ENCODE results near the gene SUSD3.

Gene SUSD3

GRCh38 chr9:93093877-93094657, 35.6 kb downstream of the SUSD3 start:
- no peak overlapping the region for H3K27ac ChIP-seq (ENCODE audit: low read depth, low read length)
- H2AFZ ChIP-seq (ENCODE audit: low read length, unreplicated experiment), result no peak overlapping the region
- peaks cover 47% of the 10 kb centered on the region for H3K4me1 ChIP-seq (ENCODE audit: control insufficient read depth, insufficient read depth, low read length, unreplicated experiment)
- no peaks in the 10 kb centered on the region for H3K36me3 ChIP-seq (ENCODE audit: insufficient read depth, low read length)
- H3K79me2 ChIP-seq (ENCODE audit: control insufficient read depth, insufficient read depth, low read length, unreplicated experiment), result peaks cover 24% of the 10 kb centered on the region
- no peaks in the 10 kb centered on the region for H3K27me3 ChIP-seq (ENCODE audit: insufficient read depth, low read length)
- no peak overlapping the region for H3K4me3 ChIP-seq (ENCODE audit: low read depth, low read length)

GRCh38 chr9:93094658-93095204, 36.2 kb downstream of the SUSD3 start:
- peaks cover 31% of the 10 kb centered on the region for H3K79me2 ChIP-seq (ENCODE audit: control insufficient read depth, insufficient read depth, low read length, unreplicated experiment)
- H3K27ac ChIP-seq (ENCODE audit: low read depth, low read length), result peak overlapping the region; percentile 79
- H2AFZ ChIP-seq (ENCODE audit: low read length, unreplicated experiment), result peak overlapping the region; percentile 83
- H3K27me3 ChIP-seq (ENCODE audit: insufficient read depth, low read length), result no peaks in the 10 kb centered on the region
- H3K4me3 ChIP-seq (ENCODE audit: low read depth, low read length), result peak overlapping the region; percentile 76
- peaks cover 54% of the 10 kb centered on the region for H3K4me1 ChIP-seq (ENCODE audit: control insufficient read depth, insufficient read depth, low read length, unreplicated experiment)
- H3K36me3 ChIP-seq (ENCODE audit: insufficient read depth, low read length), result no peaks in the 10 kb centered on the region

GRCh38 chr9:93095205-93096130, 37.0 kb downstream of the SUSD3 start:
- H3K27me3 ChIP-seq (ENCODE audit: insufficient read depth, low read length), result no peaks in the 10 kb centered on the region
- H3K79me2 ChIP-seq (ENCODE audit: control insufficient read depth, insufficient read depth, low read length, unreplicated experiment), result peaks cover 38% of the 10 kb centered on the region
- peak overlapping the region; percentile 83 for H2AFZ ChIP-seq (ENCODE audit: low read length, unreplicated experiment)
- H3K4me3 ChIP-seq (ENCODE audit: low read depth, low read length), result peak overlapping the region; percentile 98
- H3K36me3 ChIP-seq (ENCODE audit: insufficient read depth, low read length), result no peaks in the 10 kb centered on the region
- peak overlapping the region; percentile 79 for H3K27ac ChIP-seq (ENCODE audit: low read depth, low read length)
- peaks cover 56% of the 10 kb centered on the region for H3K4me1 ChIP-seq (ENCODE audit: control insufficient read depth, insufficient read depth, low read length, unreplicated experiment)

GRCh38 chr9:93096131-93096802, 37.8 kb downstream of the SUSD3 start, which contains the start of gene CARD19:
CARD19 (plus strand) TSS chr9:93096217; CDS start chr9:93096346, 129 bp downstream.
- Histone ChIP-seq H3K27ac (ENCODE audit: low read depth, low read length) (peak within 1 kb of the TSS; percentile 79), H3K79me2 (ENCODE audit: control insufficient read depth, insufficient read depth, low read length, unreplicated experiment) (peaks cover 46% of the 10 kb centered on the region), H3K4me1 (ENCODE audit: control insufficient read depth, insufficient read depth, low read length, unreplicated experiment) (peaks cover 56% of the 10 kb centered on the region), H3K4me3 (ENCODE audit: low read depth, low read length) (peak within 1 kb of the TSS; percentile 98), H3K36me3 (ENCODE audit: insufficient read depth, low read length) (no peaks in the 10 kb centered on the region), H2AFZ (ENCODE audit: low read length, unreplicated experiment) (peak within 1 kb of the TSS; percentile 83), H3K27me3 (ENCODE audit: insufficient read depth, low read length) (no peaks in the 10 kb centered on the region)

- H3K4me3 ChIP-seq (ENCODE audit: low read depth, low read length), result peak overlapping the region; percentile 98
- H3K27ac ChIP-seq (ENCODE audit: low read depth, low read length), result peak overlapping the region; percentile 12
- peaks cover 52% of the 10 kb centered on the region for H3K79me2 ChIP-seq (ENCODE audit: control insufficient read depth, insufficient read depth, low read length, unreplicated experiment)
- no peak overlapping the region for H2AFZ ChIP-seq (ENCODE audit: low read length, unreplicated experiment)
- H3K4me1 ChIP-seq (ENCODE audit: control insufficient read depth, insufficient read depth, low read length, unreplicated experiment), result peaks cover 53% of the 10 kb centered on the region
- H3K27me3 ChIP-seq (ENCODE audit: insufficient read depth, low read length), result no peaks in the 10 kb centered on the region
- no peaks in the 10 kb centered on the region for H3K36me3 ChIP-seq (ENCODE audit: insufficient read depth, low read length)
Measured at GRCh38 chr9:93096811-93097382, 38.4 kb downstream of the SUSD3 start.

GRCh38 chr9:93097511-93098201, 39.2 kb downstream of the SUSD3 start:
- Histone ChIP-seq H3K27ac (ENCODE audit: low read depth, low read length) (peak overlapping the region; percentile 74), H3K36me3 (ENCODE audit: insufficient read depth, low read length) (no peaks in the 10 kb centered on the region; the same call in 1 of the 2 replicates), H3K4me1 (ENCODE audit: control insufficient read depth, insufficient read depth, low read length, unreplicated experiment) (peaks cover 45% of the 10 kb centered on the region), H3K79me2 (ENCODE audit: control insufficient read depth, insufficient read depth, low read length, unreplicated experiment) (peaks cover 60% of the 10 kb centered on the region), H3K27me3 (ENCODE audit: insufficient read depth, low read length) (no peaks in the 10 kb centered on the region), H2AFZ (ENCODE audit: low read length, unreplicated experiment) (no peak overlapping the region), H3K4me3 (ENCODE audit: low read depth, low read length) (peak overlapping the region; percentile 98)

- Histone ChIP-seq H3K27ac (ENCODE audit: low read depth, low read length) (peak overlapping the region; percentile 74), H3K4me3 (ENCODE audit: low read depth, low read length) (peak overlapping the region; percentile 98), H3K4me1 (ENCODE audit: control insufficient read depth, insufficient read depth, low read length, unreplicated experiment) (peaks cover 38% of the 10 kb centered on the region), H3K27me3 (ENCODE audit: insufficient read depth, low read length) (no peaks in the 10 kb centered on the region), H2AFZ (ENCODE audit: low read length, unreplicated experiment) (no peak overlapping the region), H3K36me3 (ENCODE audit: insufficient read depth, low read length) (peaks cover 6% of the 10 kb centered on the region), H3K79me2 (ENCODE audit: control insufficient read depth, insufficient read depth, low read length, unreplicated experiment) (peaks cover 67% of the 10 kb centered on the region)
Measured at GRCh38 chr9:93098236-93098946, 39.9 kb downstream of the SUSD3 start.

- Histone ChIP-seq H2AFZ (ENCODE audit: low read length, unreplicated experiment) (no peak overlapping the region), H3K27ac (ENCODE audit: low read depth, low read length) (peak overlapping the region; percentile 34; the same call in 1 of the 2 replicates), H3K79me2 (ENCODE audit: control insufficient read depth, insufficient read depth, low read length, unreplicated experiment) (peaks cover 80% of the 10 kb centered on the region), H3K27me3 (ENCODE audit: insufficient read depth, low read length) (no peaks in the 10 kb centered on the region), H3K36me3 (ENCODE audit: insufficient read depth, low read length) (peaks cover 19% of the 10 kb centered on the region), H3K4me1 (ENCODE audit: control insufficient read depth, insufficient read depth, low read length, unreplicated experiment) (peaks cover 31% of the 10 kb centered on the region), H3K4me3 (ENCODE audit: low read depth, low read length) (no peak overlapping the region)
Measured at GRCh38 chr9:93099551-93100275, 41.2 kb downstream of the SUSD3 start.

- H3K27ac ChIP-seq (ENCODE audit: low read depth, low read length), result no peak overlapping the region
- H3K79me2 ChIP-seq (ENCODE audit: control insufficient read depth, insufficient read depth, low read length, unreplicated experiment), result peaks cover 86% of the 10 kb centered on the region
- peaks cover 26% of the 10 kb centered on the region for H3K4me1 ChIP-seq (ENCODE audit: control insufficient read depth, insufficient read depth, low read length, unreplicated experiment)
- H3K4me3 ChIP-seq (ENCODE audit: low read depth, low read length), result no peak overlapping the region
- no peaks in the 10 kb centered on the region for H3K27me3 ChIP-seq (ENCODE audit: insufficient read depth, low read length)
- no peak overlapping the region for H2AFZ ChIP-seq (ENCODE audit: low read length, unreplicated experiment)
- H3K36me3 ChIP-seq (ENCODE audit: insufficient read depth, low read length), result peaks cover 21% of the 10 kb centered on the region
Measured at GRCh38 chr9:93100276-93100636, 41.8 kb downstream of the SUSD3 start.
